Measurements from ENCODE around the gene OR7G2. TPM values are rescaled to one million over a fixed set of nuclear protein-coding genes. Genes with fewer than 3 reads are reported as not detected.

Gene OR7G2
- not detected for total RNA-seq
- 0 reads per million in 2 donors for total RNA-seq

DNA sequence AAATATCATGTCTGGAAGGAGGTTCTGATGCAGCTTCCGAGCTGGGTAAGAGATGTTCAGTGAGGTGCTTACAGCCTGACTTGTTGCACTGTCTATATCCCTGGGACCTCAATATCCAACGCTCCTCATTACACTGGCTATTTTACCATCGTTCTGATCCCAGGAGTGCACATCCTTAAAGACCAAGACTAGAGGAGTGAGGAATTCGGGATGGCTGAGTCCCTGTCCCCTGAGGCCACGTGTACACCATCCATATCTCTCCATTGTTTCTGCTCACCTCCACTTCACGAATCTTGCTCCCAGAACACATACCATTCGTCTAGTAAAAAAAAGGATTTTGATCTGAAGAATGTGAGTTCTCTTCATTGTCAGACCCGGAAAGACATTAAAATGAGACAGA, at the start of gene OR7G2:
Gene OR7G2, minus strand, starts transcription at position 101 of the 400 bp plus-strand sequence. CDS start 4,232 bp downstream, outside the sequence.
- no peak for DNase-seq
- Mint-ChIP-seq H3K27ac (no peak within 1 kb of the TSS), H3K27me3 (peaks cover 45% of the 10 kb centered on the region), H3K4me1 (no peaks in the 10 kb centered on the region), H3K4me3 (no peak within 1 kb of the TSS), H3K36me3 (ENCODE audit: low read depth) (peaks cover 8% of the 10 kb centered on the region)
- H3K9me3 ChIP-seq (ENCODE audit: control insufficient read depth, low read length, poor library complexity, severe bottlenecking) = no peaks in the 10 kb centered on the region
- ATAC-seq = no peak

DNA sequence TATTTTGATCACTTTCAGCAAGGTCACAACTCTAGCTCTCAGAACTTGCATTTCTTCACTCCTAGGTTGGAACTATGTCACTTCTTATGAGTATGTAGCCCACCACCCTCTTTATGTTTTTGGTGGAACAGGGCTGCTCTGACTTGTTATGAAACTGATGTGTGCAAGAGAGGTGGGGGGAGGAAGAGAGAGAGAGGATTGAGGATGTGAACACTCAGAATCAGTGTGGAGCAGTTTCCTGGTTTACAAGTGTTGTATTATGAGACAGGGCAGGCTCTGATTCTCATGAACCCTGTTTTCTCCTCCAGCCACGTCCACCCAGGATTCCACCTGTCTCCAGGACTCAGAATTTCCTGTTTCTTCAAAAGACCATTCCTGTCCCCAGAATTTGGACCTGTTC, 49.0 kb upstream of the OR7G2 start:
- Mint-ChIP-seq H3K27ac (no peak overlapping the region), H3K36me3 (ENCODE audit: low read depth) (peaks cover 19% of the 10 kb centered on the region), H3K4me3 (no peak overlapping the region), H3K4me1 (peaks cover 23% of the 10 kb centered on the region), H3K27me3 (no peaks in the 10 kb centered on the region)
- peaks cover 8% of the 10 kb centered on the region for H3K9me3 ChIP-seq (ENCODE audit: control insufficient read depth, low read length, poor library complexity, severe bottlenecking)
- ATAC-seq = no peak
- DNase-seq = no peak

DNA sequence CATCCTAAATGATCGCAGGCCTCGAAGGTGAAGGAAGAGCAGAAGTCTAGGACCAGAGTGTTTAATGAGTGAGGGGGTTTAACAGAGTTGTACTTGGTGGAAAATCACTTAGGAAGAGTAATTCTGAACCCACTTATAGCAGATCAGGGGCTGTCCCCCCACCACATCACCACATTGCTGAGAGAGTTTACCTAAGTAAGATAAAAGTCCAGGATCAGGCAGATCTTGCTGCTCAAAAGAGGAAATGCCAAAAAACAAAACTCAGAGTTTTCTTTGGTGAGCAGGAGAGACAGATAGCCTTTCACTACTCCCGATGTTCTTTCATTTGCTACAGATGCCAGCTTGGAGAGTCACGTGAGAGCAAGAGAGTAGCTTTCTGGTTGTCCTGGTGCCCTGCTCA, 48.3 kb upstream of the OR7G2 start:
- Mint-ChIP-seq H3K4me1 (peaks cover 30% of the 10 kb centered on the region), H3K27me3 (no peaks in the 10 kb centered on the region), H3K4me3 (no peak overlapping the region), H3K36me3 (ENCODE audit: low read depth) (peaks cover 17% of the 10 kb centered on the region), H3K27ac (no peak overlapping the region)
- DNase-seq (no peak), ATAC-seq (no peak)
- peaks cover 4% of the 10 kb centered on the region for H3K9me3 ChIP-seq (ENCODE audit: control insufficient read depth, low read length, poor library complexity, severe bottlenecking)

GRCh38 chr19:9151367-9151766, 44.1 kb upstream of the OR7G2 start:
- H3K9me3 ChIP-seq (ENCODE audit: control insufficient read depth, low read length, poor library complexity, severe bottlenecking) = no peaks in the 10 kb centered on the region
- H3K27ac Mint-ChIP-seq = peak overlapping the region; percentile 12
- ATAC-seq = no peak

DNA sequence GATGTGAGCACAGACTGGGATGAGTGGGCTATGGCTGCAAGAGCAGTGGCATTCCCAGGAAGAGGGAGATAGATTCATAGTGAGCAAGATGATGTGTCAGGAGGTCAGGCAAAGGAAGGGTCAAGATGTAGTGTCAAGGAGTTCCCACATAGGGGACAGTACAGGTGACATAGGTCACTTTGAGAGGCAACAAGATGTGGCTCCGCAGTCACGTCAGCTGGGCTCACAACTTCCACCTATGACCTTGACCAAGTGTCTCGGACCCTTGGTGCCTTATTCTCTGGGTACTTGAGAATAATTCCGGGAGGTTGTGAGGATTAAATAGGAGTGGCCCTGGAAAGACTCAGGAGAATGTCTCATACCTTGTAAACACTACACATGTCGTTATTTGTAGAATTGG, 43.4 kb upstream of the OR7G2 start:
- H3K36me3 Mint-ChIP-seq (ENCODE audit: low read depth) = peaks cover 8% of the 10 kb centered on the region
- H3K4me1 Mint-ChIP-seq = peaks cover 52% of the 10 kb centered on the region
- ATAC-seq (no peak), DNase-seq (no peak)
- no peaks in the 10 kb centered on the region for H3K27me3 Mint-ChIP-seq
- H3K9me3 ChIP-seq (ENCODE audit: control insufficient read depth, low read length, poor library complexity, severe bottlenecking) = no peaks in the 10 kb centered on the region
- H3K27ac Mint-ChIP-seq = peak overlapping the region; percentile 12
- no peak overlapping the region for H3K4me3 Mint-ChIP-seq

More at GRCh38 chr19:9151367-9151766, 44.1 kb upstream of the OR7G2 start:
- peaks cover 8% of the 10 kb centered on the region for H3K36me3 Mint-ChIP-seq (ENCODE audit: low read depth)
- no peak for DNase-seq
- no peaks in the 10 kb centered on the region for H3K27me3 Mint-ChIP-seq
- H3K4me1 Mint-ChIP-seq = peaks cover 54% of the 10 kb centered on the region
- no peak overlapping the region for H3K4me3 Mint-ChIP-seq

GRCh38 chr19:9149997-9150396, 42.7 kb upstream of the OR7G2 start:
- H3K4me3 Mint-ChIP-seq = no peak overlapping the region
- DNase-seq (no peak), ATAC-seq (no peak)
- no peaks in the 10 kb centered on the region for H3K27me3 Mint-ChIP-seq
- peaks cover 45% of the 10 kb centered on the region for H3K4me1 Mint-ChIP-seq
- no peaks in the 10 kb centered on the region for H3K9me3 ChIP-seq (ENCODE audit: control insufficient read depth, low read length, poor library complexity, severe bottlenecking)
- peaks cover 3% of the 10 kb centered on the region for H3K36me3 Mint-ChIP-seq (ENCODE audit: low read depth)
- H3K27ac Mint-ChIP-seq = no peak overlapping the region

DNA sequence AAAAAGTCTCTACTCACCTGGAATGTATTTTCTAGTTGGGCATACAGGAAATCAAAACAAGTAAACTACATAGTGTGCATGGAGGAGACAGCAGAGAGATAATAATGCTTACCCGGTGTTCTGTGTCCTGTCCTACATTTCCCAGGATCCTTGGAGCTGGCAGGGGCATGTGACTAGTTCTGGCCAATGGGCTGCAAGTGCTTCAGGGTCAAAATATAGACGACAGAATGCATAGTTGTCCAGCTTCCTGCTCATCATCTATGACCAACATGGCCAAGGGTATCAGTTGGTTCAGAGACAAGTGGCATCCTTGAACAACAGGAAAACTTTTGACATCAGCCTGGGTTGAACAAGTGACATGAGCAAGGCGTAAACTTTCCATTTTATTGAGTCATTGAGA, 41.4 kb upstream of the OR7G2 start:
- no peak overlapping the region for H3K27ac Mint-ChIP-seq
- H3K4me1 Mint-ChIP-seq = peaks cover 36% of the 10 kb centered on the region
- H3K36me3 Mint-ChIP-seq (ENCODE audit: low read depth) = peaks cover under 1% of the 10 kb centered on the region
- H3K9me3 ChIP-seq (ENCODE audit: control insufficient read depth, low read length, poor library complexity, severe bottlenecking) = no peaks in the 10 kb centered on the region
- ATAC-seq (no peak), DNase-seq (no peak)
- H3K4me3 Mint-ChIP-seq = no peak overlapping the region
- no peaks in the 10 kb centered on the region for H3K27me3 Mint-ChIP-seq

DNA sequence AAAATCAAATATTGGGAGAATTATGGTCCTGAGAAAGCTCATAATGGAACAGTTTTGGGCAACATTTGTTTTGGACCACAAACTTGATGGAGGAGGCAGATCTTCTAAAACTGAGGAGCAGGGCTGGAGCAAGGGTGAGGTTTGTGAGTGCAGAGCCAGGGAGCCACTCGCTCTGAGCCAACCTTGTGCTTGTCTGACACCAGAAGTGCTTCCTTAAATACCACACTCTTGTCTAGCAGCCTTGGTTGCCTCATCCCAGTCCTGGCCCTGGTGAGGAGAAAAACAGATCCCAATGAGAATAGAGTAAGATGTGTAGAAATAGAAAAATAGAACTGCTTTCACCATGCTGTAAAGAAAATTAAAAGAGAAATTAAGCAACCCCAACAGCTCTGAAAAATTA, 39.6 kb upstream of the OR7G2 start:
- no peak for DNase-seq
- Mint-ChIP-seq H3K27ac (no peak overlapping the region), H3K27me3 (no peaks in the 10 kb centered on the region), H3K36me3 (ENCODE audit: low read depth) (no peaks in the 10 kb centered on the region), H3K4me1 (peaks cover 36% of the 10 kb centered on the region), H3K4me3 (no peak overlapping the region)
- ATAC-seq = no peak
- no peaks in the 10 kb centered on the region for H3K9me3 ChIP-seq (ENCODE audit: control insufficient read depth, low read length, poor library complexity, severe bottlenecking)

DNA sequence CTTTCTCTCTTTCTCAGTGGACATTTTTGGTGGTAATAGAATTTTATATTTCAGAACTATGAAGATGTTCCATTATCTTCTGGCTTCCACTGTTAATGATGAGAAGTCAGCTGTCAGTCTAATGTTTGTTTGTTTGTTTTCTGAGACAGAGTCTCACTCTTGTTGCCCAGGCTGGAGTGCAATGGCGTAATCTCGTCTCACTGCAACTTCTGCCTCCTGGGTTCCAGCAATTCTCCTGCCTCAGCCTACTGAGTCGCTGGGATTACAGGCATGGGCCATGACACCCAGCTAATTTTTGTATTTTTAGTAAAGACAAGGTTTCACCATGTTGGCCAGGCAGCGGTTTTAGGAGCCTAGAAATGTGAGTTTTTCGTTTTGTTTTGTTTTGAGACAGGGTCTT, 37.6 kb upstream of the OR7G2 start:
- H3K27ac Mint-ChIP-seq = no peak overlapping the region
- no peaks in the 10 kb centered on the region for H3K9me3 ChIP-seq (ENCODE audit: control insufficient read depth, low read length, poor library complexity, severe bottlenecking)
- H3K27me3 Mint-ChIP-seq = no peaks in the 10 kb centered on the region
- no peak for ATAC-seq
- no peak overlapping the region for H3K4me3 Mint-ChIP-seq
- H3K4me1 Mint-ChIP-seq = peaks cover 32% of the 10 kb centered on the region
- DNase-seq = no peak
- no peaks in the 10 kb centered on the region for H3K36me3 Mint-ChIP-seq (ENCODE audit: low read depth)

DNA sequence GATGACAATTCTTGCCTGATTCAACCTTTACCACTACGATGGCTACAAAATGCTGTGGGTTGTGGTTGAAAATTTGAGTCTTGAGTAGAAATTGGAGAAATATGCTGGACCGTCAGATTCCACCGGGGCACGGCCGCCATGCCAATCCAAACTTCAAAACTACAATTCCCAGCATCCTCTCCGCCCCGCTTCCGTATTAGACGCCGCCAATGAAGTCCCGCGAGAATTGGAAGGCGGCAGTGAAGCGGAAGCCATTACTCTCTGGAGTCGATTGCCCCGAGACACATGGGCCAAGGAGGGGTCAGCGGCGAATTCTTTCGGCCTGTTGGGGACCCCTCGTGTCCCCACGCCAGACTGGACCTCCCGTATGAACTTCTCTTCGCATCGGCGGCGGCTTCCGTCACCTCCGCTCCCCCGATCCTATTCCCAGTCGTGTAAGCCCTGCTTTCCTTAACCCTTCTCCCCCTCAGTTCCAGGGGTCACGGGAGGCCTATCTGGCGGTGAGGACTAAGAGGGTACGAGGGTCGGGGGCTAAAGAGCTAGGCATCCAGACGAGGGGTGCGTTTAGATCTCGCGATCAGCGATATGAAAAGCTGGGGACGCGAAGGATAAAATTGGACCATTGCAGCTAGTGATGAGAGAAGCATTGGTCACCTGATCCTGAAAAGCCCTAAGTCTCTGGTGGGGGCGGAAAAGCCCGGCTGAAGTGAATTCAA, 33.0 kb upstream of the OR7G2 start, which contains the start of gene ZNF317:
Gene ZNF317, plus strand, starts transcription at position 239 of the 716 bp plus-strand sequence. CDS start 15,620 bp downstream, outside the sequence.
- peak within 1 kb of the TSS; percentile 97 for H3K27ac Mint-ChIP-seq
- ATAC-seq (peak; percentile 94), DNase-seq (peak; percentile 71 to 81 (median 77))
- H3K9me3 ChIP-seq (ENCODE audit: control insufficient read depth, low read length, poor library complexity, severe bottlenecking) = no peaks in the 10 kb centered on the region
- peaks cover 20% of the 10 kb centered on the region for H3K4me1 Mint-ChIP-seq
- H3K27me3 Mint-ChIP-seq = peaks cover 8% of the 10 kb centered on the region
- peak within 1 kb of the TSS; percentile 99 for H3K4me3 Mint-ChIP-seq
- H3K36me3 Mint-ChIP-seq (ENCODE audit: low read depth) = no peaks in the 10 kb centered on the region

GRCh38 chr19:9139609-9140158, 32.4 kb upstream of the OR7G2 start:
- Mint-ChIP-seq H3K4me3 (peak overlapping the region; percentile 99), H3K27me3 (peaks cover 8% of the 10 kb centered on the region), H3K36me3 (ENCODE audit: low read depth) (no peaks in the 10 kb centered on the region), H3K27ac (peak overlapping the region; percentile 97), H3K4me1 (peaks cover 20% of the 10 kb centered on the region)
- peak; percentile 3 for ATAC-seq
- DNase-seq = no peak
- H3K9me3 ChIP-seq (ENCODE audit: control insufficient read depth, low read length, poor library complexity, severe bottlenecking) = no peaks in the 10 kb centered on the region

- H3K36me3 Mint-ChIP-seq (ENCODE audit: low read depth) = peaks cover 2% of the 10 kb centered on the region
- H3K9me3 ChIP-seq (ENCODE audit: control insufficient read depth, low read length, poor library complexity, severe bottlenecking) = no peaks in the 10 kb centered on the region
- H3K4me3 Mint-ChIP-seq = no peak overlapping the region
- no peak overlapping the region for H3K27ac Mint-ChIP-seq
- peaks cover 20% of the 10 kb centered on the region for H3K27me3 Mint-ChIP-seq
- no peak for DNase-seq
- peaks cover 9% of the 10 kb centered on the region for H3K4me1 Mint-ChIP-seq
- no peak for ATAC-seq
These were observed 25.1 kb upstream of the OR7G2 start for GRCh38 chr19:9132422-9132821.

- peaks cover 26% of the 10 kb centered on the region for H3K27me3 Mint-ChIP-seq
- H3K4me3 Mint-ChIP-seq = no peak overlapping the region
- H3K36me3 Mint-ChIP-seq (ENCODE audit: low read depth) = peaks cover 5% of the 10 kb centered on the region
- H3K4me1 Mint-ChIP-seq = peaks cover 9% of the 10 kb centered on the region
- no peaks in the 10 kb centered on the region for H3K9me3 ChIP-seq (ENCODE audit: control insufficient read depth, low read length, poor library complexity, severe bottlenecking)
- H3K27ac Mint-ChIP-seq = no peak overlapping the region
- no peak for ATAC-seq
- no peak for DNase-seq
These were observed 23.7 kb upstream of the OR7G2 start for GRCh38 chr19:9130965-9131364.

- no peak for ATAC-seq
- H3K36me3 Mint-ChIP-seq (ENCODE audit: low read depth) = peaks cover 5% of the 10 kb centered on the region
- no peaks in the 10 kb centered on the region for H3K9me3 ChIP-seq (ENCODE audit: control insufficient read depth, low read length, poor library complexity, severe bottlenecking)
- peaks cover 9% of the 10 kb centered on the region for H3K4me1 Mint-ChIP-seq
- peaks cover 33% of the 10 kb centered on the region for H3K27me3 Mint-ChIP-seq
- no peak overlapping the region for H3K4me3 Mint-ChIP-seq
- no peak for DNase-seq
- no peak overlapping the region for H3K27ac Mint-ChIP-seq
These were observed 20.9 kb upstream of the OR7G2 start for GRCh38 chr19:9128171-9128570.
